Parathyroid adenoma (tissue), 2 donors: ENCODE measurements around the gene IPO5.

Experiments used
- H2AFZ ChIP-seq: fragments of 300-600 bp; sonication (generic); one replicate; pipeline ENCODE4 v1.7.0; 2017; ENCODE audit warnings: antibody characterized with exemption, mild to moderate bottlenecking
- H3K27ac ChIP-seq: fragments of 300-600 bp; sonication (generic); one replicate; pipeline ENCODE4 v1.7.0; 2017
- H3K27me3 ChIP-seq: fragments of 300-600 bp; sonication (generic); one replicate; pipeline ENCODE4 v1.7.0; 2017; ENCODE audit warnings: low read length; ENCODE audit not compliant: control insufficient read depth, insufficient read depth
- H3K36me3 ChIP-seq: fragments of 300-600 bp; sonication (generic); one replicate; pipeline ENCODE4 v1.7.0; 2017; ENCODE audit warnings: low read length; ENCODE audit not compliant: control insufficient read depth, insufficient read depth
- H3K4me1 ChIP-seq: fragments of 300-600 bp; sonication (generic); one replicate; pipeline ENCODE4 v1.7.0; 2017; ENCODE audit warnings: control low read depth
- H3K4me2 ChIP-seq: fragments of 300-600 bp; sonication (generic); one replicate; pipeline ENCODE4 v1.7.0; 2017; ENCODE audit warnings: low read length
- H3K4me3 ChIP-seq: fragments of 300-600 bp; sonication (generic); one replicate; pipeline ENCODE4 v1.7.0; 2017; ENCODE audit warnings: low read depth, low read length
- H3K79me2 ChIP-seq: fragments of 300-600 bp; sonication (generic); one replicate; pipeline ENCODE4 v1.7.0; 2017; ENCODE audit warnings: control low read depth
- H3K9ac ChIP-seq: fragments of 300-600 bp; sonication (generic); one replicate; pipeline ENCODE4 v1.7.0; 2017; ENCODE audit warnings: mild to moderate bottlenecking
- H3K9me3 ChIP-seq: fragments of 300-600 bp; sonication (generic); one replicate; pipeline ENCODE4 v1.7.0; 2017; ENCODE audit warnings: low read length; ENCODE audit not compliant: control insufficient read depth
- CTCF ChIP-seq: fragments of 300-600 bp; sonication (generic); IDR thresholded peaks from one replicate; pipeline ENCODE4 v1.7.0; 2017; ENCODE audit warnings: antibody characterized with exemption, mild to moderate bottlenecking
- donor health status: primary hyperparathyroidism.

Gene IPO5

GRCh38 chr13:98020271-98020670, 66.8 kb downstream of the IPO5 start:
- H3K9ac ChIP-seq, result no peak overlapping the region
- no peaks in the 10 kb centered on the region for H3K9me3 ChIP-seq
- H2AFZ ChIP-seq, result no peak overlapping the region
- no peaks in the 10 kb centered on the region for H3K4me1 ChIP-seq
- H3K36me3 ChIP-seq, result no peaks in the 10 kb centered on the region
- no peak for TF ChIP-seq CTCF
- H3K4me2 ChIP-seq, result no peak overlapping the region
- H3K27ac ChIP-seq, result no peak overlapping the region
- no peaks in the 10 kb centered on the region for H3K79me2 ChIP-seq
- H3K4me3 ChIP-seq, result no peak overlapping the region
- H3K27me3 ChIP-seq, result no peaks in the 10 kb centered on the region

GRCh38 chr13:98022210-98022609, 68.7 kb downstream of the IPO5 start:
- TF ChIP-seq CTCF, result no peak
- Histone ChIP-seq H3K79me2 (no peaks in the 10 kb centered on the region), H3K9ac (no peak overlapping the region), H3K4me2 (no peak overlapping the region), H3K9me3 (no peaks in the 10 kb centered on the region), H2AFZ (no peak overlapping the region), H3K4me1 (no peaks in the 10 kb centered on the region), H3K36me3 (no peaks in the 10 kb centered on the region), H3K4me3 (no peak overlapping the region), H3K27ac (no peak overlapping the region), H3K27me3 (no peaks in the 10 kb centered on the region)

GRCh38 chr13:98025480-98026025, 72.1 kb downstream of the IPO5 start:
- H3K27me3 ChIP-seq, result no peaks in the 10 kb centered on the region
- no peaks in the 10 kb centered on the region for H3K79me2 ChIP-seq
- H2AFZ ChIP-seq, result no peak overlapping the region
- no peak overlapping the region for H3K9ac ChIP-seq
- no peaks in the 10 kb centered on the region for H3K4me1 ChIP-seq
- no peaks in the 10 kb centered on the region for H3K36me3 ChIP-seq
- no peak overlapping the region for H3K27ac ChIP-seq
- H3K4me2 ChIP-seq, result no peak overlapping the region
- H3K4me3 ChIP-seq, result no peak overlapping the region
- H3K9me3 ChIP-seq, result no peaks in the 10 kb centered on the region
- TF ChIP-seq CTCF, result no peak

GRCh38 chr13:98026457-98026857, 73.0 kb downstream of the IPO5 start:
- no peak overlapping the region for H3K4me3 ChIP-seq
- H3K27ac ChIP-seq, result no peak overlapping the region
- no peak overlapping the region for H2AFZ ChIP-seq
- H3K9me3 ChIP-seq, result no peaks in the 10 kb centered on the region
- no peak overlapping the region for H3K4me2 ChIP-seq
- H3K9ac ChIP-seq, result no peak overlapping the region
- H3K79me2 ChIP-seq, result no peaks in the 10 kb centered on the region
- H3K36me3 ChIP-seq, result no peaks in the 10 kb centered on the region
- no peaks in the 10 kb centered on the region for H3K4me1 ChIP-seq
- no peaks in the 10 kb centered on the region for H3K27me3 ChIP-seq
- TF ChIP-seq CTCF, result no peak

GRCh38 chr13:98032168-98032567, 78.7 kb downstream of the IPO5 start:
- no peak overlapping the region for H2AFZ ChIP-seq
- H3K36me3 ChIP-seq, result no peaks in the 10 kb centered on the region
- no peak overlapping the region for H3K4me3 ChIP-seq
- no peaks in the 10 kb centered on the region for H3K27me3 ChIP-seq
- H3K4me1 ChIP-seq, result no peaks in the 10 kb centered on the region
- H3K9me3 ChIP-seq, result no peaks in the 10 kb centered on the region
- no peak overlapping the region for H3K9ac ChIP-seq
- H3K27ac ChIP-seq, result no peak overlapping the region
- H3K79me2 ChIP-seq, result no peaks in the 10 kb centered on the region
- no peak overlapping the region for H3K4me2 ChIP-seq
- TF ChIP-seq CTCF, result no peak
